DMS114 treated with DMSO at 0.1 percent for 48 hours (cell line): ENCODE results near the gene COL27A1.
"Not testable (repeated sequence)": the region's sequence is repeated elsewhere in the genome, so short reads cannot be mapped to it uniquely, and the experiment has no call there.

Experiments used
- DNase-seq: peaks from one replicate; lab custom pipeline; 2025; ENCODE audit not compliant: unreplicated experiment; lab: John Stamatoyannopoulos, UW

Gene COL27A1

DNA sequence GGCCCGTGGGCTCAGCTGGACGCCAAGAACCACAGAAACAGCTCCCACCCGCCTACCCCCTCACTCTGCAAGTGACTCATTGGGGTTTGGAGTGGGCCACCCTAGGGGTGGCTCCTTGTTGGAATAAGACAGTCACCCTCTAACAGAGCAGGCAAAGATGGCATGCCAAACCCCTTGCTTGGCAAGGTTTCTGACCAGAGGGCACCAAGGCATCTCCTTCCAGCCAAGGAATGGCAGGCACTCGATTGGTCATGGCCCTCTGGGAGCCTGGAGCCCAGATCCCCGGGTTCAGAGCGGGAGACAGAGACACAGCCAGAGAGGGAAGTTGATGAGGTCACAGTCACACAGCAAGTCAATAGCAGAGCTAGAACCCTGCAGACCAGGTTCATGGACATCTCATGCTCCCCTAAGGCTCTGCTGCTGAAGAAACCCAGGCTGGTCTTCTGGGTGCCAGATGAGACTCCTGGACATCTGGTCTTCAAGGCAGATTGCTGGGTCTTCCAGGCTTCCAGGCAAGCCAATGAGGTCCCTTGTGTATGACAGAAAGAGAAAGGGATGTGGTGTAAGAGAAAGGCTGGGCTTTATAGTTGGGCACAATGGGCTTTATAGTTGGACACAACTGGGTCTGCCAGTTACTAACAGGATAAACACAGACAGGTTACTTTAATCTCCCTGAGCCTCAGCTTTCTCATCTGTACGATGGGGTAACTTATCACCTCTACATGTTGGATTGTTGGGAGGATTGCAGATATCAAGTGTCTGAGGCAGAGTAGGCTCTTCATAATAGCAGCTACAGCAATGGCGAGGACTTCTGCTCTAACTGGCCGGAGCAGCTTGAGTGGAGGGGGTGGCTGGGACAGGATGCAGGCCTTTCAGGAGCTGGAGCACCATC is 33.0 kb upstream of the COL27A1 start:
- DNase-seq = no peak

DNA sequence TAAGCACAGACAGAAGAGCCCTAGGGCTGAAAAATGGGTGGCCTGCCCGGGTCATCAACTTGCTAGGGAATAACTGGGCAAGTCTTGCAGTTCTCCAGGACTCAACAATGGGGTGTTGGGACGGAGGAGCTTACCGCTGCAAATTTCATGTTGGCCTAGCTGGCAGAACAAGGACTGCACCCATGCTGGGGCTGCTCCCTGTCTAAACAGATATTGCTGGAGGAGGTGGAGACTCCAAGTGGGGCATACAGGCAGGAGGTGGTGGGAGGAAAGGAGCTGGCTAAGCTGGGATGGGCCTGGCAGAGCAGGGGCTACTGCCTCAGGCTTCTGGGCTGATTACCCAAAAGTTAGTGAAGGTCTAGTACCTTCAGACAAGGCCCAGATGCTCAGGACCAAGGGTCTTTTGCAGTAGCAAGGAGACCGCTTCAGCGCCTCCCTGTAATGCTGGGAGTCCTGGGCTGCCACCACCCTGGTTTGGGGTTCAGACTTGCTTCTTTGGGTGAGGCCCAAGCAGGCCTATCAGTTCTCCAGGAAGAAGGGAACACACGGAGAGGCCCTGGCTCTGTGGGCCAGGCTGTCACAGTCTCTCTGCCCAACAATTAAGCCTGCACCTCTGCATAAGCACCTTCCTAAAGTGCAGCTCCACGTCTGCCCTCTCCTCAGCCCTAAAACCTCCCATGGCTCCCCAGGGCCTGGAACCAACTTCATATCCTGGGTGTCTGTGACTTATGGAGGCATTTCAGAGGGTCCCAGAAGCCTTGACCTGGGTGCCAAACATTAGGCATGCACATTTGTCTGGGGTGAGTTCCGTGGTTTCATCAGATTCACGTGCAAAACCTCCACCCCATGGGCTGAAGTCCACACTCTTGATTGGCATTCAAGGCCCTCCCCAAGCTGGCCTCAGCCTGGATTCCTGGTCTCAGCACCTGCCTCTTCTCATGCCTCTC is 32.0 kb upstream of the COL27A1 start:
- DNase-seq = no peak

DNA sequence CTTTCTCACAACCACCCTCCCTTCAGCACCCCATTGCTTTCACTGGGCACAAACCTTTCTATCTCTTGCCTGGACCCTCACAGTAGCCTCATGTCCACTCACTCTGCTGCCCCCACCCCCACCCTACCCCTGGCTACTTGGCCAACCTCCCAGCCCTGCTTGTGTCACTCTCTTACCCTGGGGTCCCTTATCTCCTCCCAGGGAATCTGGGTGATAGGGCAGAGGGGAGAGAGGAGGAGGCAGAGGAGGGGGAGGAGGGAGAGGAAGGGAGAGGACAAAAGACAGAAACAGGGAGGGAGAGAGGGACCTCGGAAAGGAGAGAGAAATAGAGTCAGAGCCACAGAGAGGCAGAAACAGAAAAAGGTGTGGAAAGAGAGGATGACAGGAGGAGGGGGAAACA is 31.2 kb upstream of the COL27A1 start:
- DNase-seq = no peak

DNA sequence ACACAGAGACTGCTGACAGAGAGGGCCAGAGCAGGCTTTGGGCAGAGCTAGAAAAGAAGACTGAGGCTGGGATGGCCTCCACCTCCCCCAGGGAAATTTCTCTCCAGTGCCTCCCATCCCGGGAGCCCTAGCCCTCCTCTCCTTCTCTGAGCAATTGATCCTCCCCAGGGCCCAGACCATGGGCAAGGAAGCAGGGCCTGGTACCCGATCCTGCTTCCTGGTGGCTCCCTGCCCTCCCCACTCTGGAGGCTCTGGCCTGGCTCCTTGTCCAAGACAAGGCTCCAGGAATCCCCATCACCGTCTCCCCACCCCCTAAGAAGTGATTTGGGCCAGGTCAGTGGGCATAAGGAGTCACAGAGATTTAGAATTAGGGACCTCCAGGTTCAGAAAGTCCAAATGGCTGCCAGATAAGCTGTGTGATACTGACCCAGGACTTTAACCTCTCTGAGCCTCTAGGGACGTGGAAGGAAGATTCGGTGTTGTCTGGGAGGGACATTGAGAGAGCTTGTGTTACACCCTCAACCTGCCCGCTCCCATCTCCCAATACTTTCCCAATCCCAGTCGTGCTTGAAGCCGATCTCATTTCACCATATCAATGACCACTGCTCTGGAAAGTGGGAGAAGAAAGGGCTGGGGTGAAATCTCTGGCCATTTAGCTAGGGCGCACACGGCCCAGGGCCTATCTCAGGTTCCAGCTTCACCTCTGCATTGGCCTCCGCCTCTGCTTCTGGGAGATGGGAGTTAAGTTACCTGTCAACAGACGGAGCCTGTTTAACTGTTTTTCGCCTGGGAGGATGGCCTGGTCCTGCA is 30.5 kb upstream of the COL27A1 start:
- no peak for DNase-seq

DNA sequence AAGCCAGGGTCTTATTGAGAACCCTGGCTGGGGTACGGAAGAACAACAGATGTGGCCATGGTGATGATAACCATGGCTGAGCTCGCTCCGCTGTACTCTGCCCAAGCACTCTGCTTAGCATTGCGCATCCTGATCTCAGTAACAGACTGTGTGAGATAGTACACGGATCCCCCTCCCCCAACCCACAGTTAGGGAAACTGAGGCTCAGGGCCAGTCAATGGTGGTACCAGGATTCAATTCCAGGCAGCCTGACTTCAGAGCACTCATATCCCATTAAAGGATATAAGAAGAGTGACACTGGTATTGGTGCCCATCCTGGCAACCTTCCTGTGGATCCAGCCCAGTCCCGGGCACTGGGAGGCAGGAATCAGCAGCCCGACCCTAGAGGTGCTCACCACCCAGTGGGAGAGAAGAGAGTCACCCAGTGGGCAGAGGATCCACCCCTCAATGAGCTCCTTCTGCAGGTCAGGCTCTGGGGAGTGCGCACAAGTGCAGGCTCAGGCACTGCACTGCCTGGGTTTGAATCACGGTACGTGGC is 29.8 kb upstream of the COL27A1 start:
- no peak for DNase-seq

DNA sequence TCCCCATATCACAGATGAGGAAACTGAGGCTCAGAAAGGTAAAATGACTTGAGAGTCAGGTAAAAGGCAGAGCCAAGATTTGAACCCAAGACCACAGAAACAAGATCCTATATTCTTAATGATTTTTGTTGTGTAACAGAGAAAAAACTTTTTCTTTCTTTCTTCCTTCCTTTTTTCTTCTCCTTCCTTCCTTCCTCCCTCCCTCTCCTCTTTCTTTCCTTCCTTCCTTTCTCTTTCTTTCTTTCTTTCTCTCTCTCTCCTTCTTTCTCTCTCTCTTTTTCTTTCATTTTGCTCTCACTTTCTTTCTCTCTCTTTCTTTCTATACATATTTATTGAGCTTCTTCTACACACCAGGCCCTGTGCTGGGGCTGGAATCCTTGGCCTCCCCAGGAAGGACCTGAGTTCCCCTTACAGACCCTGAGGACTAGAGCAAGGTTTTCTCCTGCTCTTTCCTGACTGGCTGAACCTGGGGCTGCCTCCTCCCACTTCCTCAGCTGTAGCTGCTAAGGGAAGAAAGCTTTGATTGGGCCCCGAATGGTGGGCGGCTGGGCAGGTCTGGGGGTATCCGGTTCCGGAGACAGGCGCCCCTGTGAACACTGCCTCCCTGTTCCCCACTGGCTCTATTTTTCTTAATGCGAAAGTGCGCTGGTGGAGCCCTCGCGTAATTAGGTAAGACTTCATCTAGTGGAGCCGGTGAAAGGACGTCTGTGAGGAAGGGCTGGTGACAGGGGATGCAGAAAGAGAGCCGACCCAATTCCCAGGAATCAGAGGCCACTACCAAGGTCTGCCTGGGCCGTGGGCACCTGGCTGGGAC is 28.9 kb upstream of the COL27A1 start:
- DNase-seq = no peak

DNA sequence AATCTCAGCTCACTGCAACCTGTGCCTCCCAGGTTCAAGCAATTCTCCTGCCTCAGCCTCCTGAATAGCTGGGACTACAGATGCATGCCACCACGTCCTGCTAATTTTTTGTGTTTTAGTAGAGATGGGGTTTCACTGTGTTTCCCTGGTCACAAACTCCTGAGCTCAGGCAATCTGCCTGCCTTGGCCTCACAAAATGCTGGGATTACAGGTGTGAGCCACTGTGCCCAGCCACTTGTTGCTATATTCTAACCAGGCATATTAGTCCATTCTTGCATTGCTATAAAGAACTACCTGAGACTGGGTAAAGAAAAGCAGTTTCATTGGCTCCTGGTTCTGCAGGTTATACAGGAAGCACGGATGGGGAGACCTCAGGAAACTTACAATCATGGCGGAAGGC is 26.6 kb upstream of the COL27A1 start:
- not testable (repeated sequence) for DNase-seq

DNA sequence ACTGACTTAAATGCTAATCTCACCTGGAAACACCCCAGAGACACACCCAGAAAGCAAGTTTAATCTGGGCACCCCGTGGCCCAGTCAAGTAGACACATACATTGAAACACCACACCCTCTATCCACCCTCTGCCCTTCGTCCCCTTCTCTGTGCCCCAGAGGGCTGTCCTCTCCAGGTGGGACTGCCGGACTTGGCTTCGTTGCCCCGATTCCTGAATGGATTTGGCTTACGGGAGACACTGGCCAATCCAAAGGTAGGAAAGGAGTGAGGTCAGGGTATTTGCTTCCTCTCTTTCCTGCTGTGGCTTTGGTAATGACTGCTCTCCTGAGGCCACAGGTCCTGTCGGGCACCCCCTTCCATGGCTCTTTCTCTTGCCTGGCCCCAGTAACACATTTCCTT is 25.2 kb upstream of the COL27A1 start:
- DNase-seq = no peak

DNA sequence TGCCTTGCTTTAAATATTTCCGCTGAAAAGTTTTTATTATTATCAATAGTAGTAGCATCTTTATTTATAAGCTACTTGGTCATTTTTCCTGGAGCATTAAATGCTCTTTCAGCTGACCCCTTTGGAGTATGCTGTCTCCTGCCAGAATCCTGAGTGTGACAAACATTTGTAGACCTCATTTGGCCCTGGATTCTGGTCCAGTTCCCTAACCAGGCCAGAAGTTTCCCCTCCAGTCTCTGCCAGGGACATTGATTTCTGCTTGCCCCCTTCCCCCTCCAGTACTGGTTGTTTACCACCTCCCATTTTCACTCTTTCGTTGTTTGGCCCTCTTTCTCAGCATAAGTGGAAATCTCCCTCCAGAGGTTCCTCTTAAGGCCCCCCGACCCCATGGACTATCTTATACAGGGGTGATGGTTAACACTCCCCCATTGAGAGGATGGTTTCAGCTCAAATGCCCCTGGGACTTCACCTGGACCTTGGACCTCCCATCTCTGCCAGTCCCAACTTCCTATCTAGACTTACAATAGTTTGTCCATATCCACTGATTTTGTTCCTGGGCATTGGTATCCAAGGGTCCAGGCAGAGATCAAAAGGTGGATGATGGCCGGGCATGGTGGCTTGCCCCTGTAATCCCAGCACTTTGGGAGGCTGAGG is 24.6 kb upstream of the COL27A1 start:
- DNase-seq = no peak

DNA sequence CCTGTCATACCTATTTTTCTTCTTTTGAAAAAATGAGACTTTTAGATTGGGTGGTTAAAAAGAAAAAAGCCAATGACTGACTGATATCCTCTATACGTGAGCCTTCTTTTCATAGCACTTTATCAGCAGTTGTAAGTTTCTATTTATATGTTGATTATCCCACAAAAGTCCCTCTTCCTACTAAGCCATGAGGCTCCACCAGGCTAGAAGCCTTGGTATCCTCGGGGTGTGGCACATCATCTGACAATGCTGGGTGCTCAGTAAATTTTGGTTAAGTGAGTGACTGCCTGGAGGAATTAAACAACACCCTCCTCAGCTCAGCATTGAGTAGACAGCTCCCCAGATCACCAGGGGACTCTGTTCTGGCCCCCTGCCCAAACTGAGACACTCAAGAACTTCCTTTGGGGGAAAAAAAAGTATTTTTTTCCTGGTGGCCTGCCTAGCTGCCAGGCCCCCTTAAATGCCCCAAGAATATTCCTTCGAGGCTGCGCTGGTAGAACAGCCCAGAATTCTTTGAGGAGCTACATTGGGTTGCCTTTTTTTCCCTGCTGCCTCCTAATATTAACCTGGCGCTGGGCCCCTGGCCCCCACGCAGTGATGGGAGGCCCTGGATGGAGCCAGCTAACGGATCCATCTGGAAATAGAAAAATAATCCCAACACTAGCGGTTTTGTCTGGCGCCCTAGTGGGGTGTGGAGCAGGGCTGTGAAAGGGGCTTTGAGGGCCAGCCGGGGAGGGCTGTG is 23.4 kb upstream of the COL27A1 start:
- DNase-seq = no peak

DNA sequence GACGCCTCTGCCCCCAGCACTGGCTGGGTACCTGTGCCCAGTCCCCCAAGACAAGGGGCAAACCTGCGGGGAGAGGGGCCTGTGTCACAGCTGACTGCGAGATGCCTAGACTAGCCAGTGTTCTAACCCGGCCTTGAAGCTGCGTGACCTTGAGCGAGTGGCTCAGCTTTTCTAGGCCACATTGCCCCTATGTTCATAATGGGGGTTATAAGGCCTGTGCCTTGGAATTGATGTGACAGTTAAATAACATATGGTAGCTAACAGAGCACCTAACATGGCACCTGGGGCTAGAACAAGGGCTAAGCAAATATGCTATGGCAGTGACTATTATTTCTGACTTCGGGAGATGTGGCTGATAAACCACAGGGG is 22.8 kb upstream of the COL27A1 start:
- DNase-seq = no peak

DNA sequence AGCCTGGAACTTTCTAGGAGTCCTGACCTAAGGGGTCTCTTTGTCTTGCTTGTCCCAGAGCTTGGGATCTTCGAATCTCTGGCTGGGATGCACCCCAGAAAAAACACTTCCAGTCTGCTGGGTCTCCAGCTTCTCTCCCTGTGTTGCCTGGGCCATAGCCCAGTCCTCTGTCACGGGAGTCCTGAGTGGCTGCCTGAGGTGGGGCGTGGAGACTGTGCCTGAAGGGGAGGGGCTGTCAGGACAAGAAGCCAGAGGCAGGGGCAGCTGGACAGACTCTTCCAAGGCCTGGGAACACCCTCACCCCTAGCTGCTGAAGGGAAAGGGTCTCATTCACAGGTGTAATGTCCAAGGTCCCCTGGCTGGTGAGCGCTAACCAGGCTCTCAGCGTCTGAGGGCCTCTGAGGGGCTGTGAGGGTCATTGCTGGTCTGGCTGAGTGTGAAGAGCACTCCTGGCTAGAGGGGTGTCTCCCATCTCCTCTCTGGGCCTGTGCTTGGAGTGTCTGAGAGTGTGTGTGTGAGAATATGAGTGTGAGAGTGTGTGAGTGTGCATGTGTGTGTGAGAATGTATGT is 20.4 kb upstream of the COL27A1 start:
- DNase-seq = no peak

DNA sequence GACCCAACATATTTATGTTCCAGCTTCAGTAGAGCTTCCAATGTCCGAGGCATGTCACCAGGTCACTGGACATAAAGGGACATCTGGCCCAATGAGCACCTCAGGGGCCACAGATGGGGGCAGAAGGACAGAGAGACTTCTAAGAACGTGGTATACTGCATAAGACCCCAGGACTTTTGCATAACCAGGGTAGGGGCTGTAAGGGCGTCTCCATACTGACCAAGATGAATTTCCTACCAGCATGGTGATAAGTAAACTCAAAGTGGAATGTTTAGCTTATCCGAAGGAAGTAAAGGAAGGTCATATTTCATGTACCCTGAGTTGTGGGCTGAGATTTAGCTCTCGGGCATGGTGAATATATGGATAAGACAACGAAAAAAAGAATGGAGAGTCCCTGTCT is 17.5 kb upstream of the COL27A1 start:
- no peak for DNase-seq

DNA sequence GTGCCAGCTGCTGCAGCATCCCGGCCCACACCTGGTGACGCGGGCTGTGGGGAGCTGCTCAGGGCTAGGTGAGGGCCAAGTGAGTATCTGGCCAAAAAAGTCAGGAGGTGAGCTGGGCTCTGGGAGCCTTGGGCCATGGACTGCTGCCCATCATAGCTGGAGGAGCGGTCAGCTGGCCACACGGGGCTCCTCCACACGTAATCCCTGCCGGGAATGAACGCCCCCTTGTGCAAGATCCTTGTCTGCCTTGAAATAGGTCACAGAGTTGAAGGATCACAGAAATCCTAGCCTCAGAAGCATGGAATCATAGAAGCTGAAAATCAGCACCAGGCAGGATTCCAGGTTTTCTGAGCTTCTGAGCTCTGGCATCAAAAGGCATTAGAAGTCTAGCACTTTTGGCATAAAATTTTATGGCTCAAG is 16.8 kb upstream of the COL27A1 start:
- DNase-seq = no peak

DNA sequence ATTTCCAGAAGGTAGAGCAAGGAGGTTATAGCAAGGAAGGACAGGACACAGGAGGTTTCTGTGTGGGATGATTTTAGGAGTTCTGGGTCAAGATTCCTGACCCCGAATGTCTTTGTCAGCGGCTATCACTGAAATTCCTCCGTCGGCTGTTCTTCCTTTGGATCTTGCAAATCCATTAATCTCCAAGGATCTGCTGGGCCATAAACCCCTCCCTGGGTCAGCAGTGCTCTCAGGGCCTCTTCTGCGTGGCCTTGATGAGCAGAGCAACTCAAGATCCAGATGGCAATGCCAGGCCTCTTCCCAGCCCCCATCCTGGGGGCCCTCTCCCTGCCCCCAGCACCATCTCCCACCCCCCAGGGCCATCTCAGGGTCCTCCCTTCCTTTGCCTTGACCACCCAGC is 16.3 kb upstream of the COL27A1 start:
- DNase-seq = no peak

DNA sequence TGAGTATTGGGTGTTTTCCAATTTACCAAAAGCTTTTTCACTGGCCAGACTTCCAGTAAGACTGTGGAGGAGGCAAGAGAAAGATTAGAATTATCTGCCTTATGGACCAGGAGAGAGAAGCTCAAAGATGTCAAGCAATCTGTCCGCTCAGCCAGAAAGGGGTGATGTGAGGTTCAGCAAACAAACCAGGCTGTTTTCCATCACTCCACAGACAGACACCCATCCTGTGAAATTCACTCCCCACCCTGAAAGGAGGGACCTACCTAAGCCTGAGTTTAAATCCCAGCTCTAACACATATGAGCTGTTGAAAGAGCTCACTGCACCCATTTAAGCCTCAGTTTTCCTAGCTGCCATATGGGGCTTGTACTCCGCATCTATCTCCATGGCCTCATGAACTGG is 14.9 kb upstream of the COL27A1 start:
- DNase-seq = no peak

DNA sequence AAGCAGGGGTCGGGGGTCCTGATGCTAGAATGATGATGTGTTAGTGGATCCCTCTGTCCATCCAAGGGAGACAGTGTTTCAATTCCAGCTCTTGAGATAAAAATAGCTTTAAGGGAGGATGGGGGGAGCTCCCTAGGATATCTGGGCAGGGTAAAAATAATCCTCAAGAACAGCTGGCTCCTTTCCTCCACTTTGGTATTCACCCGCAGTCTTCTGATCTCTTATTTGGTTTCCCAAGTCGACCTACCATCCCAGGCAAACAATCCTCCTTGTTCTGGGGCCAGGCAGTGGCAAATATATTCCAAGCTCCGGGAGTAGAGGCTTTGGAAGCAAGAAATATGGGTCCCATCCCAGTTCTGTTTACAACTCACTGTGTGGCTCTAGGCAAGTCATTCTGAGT is 14.5 kb upstream of the COL27A1 start:
- no peak for DNase-seq

DNA sequence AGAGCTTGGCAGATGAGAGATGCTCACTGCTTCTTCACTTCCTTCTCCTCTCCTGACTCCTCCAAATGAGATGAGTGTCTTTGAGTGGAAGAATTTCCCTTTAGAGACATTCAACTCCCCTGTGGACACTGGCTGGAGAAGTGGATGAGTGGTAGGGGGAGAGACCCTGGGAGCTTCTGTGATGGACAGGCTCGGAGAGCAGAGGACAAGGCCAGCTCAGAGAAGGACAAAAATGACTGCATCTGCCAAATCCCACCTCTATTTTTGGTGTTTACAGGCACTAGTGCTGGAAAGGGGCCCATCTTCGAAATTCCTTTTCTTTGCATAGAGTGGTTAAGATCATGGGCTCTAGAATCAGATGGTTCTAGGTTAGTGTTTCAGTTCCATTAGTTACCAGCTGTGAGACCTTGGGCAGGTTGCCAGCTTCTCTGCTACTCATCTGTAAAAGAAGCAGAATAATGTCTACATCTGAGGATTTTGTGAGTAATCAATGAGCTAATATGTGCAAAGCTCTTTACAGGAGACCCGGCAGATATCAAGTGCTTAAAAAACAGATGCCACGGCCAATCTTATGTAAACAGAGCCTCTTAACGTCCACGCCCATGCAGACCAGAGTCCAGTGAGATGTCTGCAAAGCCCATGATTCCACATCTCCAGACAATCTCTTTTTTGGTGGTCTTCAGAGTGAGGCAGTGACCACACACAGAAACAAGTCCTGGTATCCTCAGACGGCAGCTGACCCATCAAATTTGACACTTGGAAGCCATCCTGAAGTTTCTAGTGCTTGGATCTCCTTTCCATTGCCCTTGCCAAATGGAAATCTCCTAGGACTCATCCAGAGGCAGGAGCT is 13.6 kb upstream of the COL27A1 start:
- DNase-seq = no peak
